PC-9 (cell line): ENCODE data around the gene JPH4. TPM values are rescaled to one million over a fixed set of nuclear protein-coding genes. Genes with fewer than 3 reads are reported as not detected.

Experiments
- BruUV-seq: library from RNA; stranded (reverse); fragments of 400-500 nt; replicated peaks from 2 replicates; lab custom pipeline; 2021; lab: Mats Ljungman, UMichigan
- CTCF ChIA-PET: fragments of 300-600 bp; sonication (Branson Sonifier 250); formaldehyde crosslinking; loops from one replicate; lab custom pipeline; 2022; ENCODE audit warnings: antibody characterized with exemption; lab: Charles Lee
- POLR2A ChIA-PET: fragments of 300-600 bp; sonication (Branson Sonifier 250); formaldehyde crosslinking; loops from one replicate; lab custom pipeline; 2022; ENCODE audit warnings: antibody characterized with exemption; ENCODE audit not compliant: unreplicated experiment; lab: Charles Lee
- DNase-seq, 2 experiments: peaks; one replicate each; pipeline versions ENCODE4 v3.0.0 to v3.0.0-alpha.2; 2015 to 2022; ENCODE audit warnings: mixed read lengths in 1 of 2
- H2AFZ ChIP-seq: fragments of 200-600 bp; sonication (generic); 2 replicates; pipeline ENCODE4 v1.8.1; 2017; ENCODE audit warnings: antibody characterized with exemption
- H3F3A ChIP-seq: fragments of 200-600 bp; sonication (generic); 2 replicates; pipeline ENCODE4 v1.8.1; 2017; ENCODE audit warnings: antibody characterized with exemption, mild to moderate bottlenecking, low read depth; ENCODE audit not compliant: insufficient read depth
- H3K27ac ChIP-seq: fragments of 200-600 bp; sonication (generic); 2 replicates; pipeline ENCODE4 v1.6.1; 2016; ENCODE audit warnings: mixed run types
- H3K27me3 ChIP-seq: fragments of 200-600 bp; sonication (generic); 2 replicates; pipeline ENCODE4 v1.6.1; 2016; ENCODE audit warnings: low read depth, mixed run types; ENCODE audit not compliant: insufficient read depth
- H3K36me3 ChIP-seq: fragments of 200-600 bp; sonication (generic); 2 replicates; pipeline ENCODE4 v1.6.1; 2016; ENCODE audit warnings: low read depth, mixed run types
- H3K4me1 ChIP-seq: fragments of 200-600 bp; sonication (generic); replicated peaks from 2 replicates; pipeline ENCODE4 v1.6.1; 2016; ENCODE audit warnings: mixed run types; ENCODE audit not compliant: insufficient read depth
- H3K4me2 ChIP-seq: fragments of 200-600 bp; sonication (generic); 2 replicates; pipeline ENCODE4 v1.6.1; 2017; ENCODE audit warnings: mixed run types
- H3K4me3 ChIP-seq: fragments of 200-600 bp; sonication (generic); 2 replicates; pipeline ENCODE4 v1.6.1; 2016; ENCODE audit warnings: mixed run types
- H3K79me2 ChIP-seq: fragments of 200-600 bp; sonication (generic); 2 replicates; pipeline ENCODE4 v1.6.1; 2017; ENCODE audit warnings: low read depth, mixed run types
- H3K9me2 ChIP-seq: fragments of 200-600 bp; sonication (generic); 2 replicates; pipeline ENCODE4 v1.8.1; 2017; ENCODE audit warnings: mild to moderate bottlenecking; ENCODE audit not compliant: insufficient read depth
- H3K9me3 ChIP-seq: fragments of 200-600 bp; sonication (generic); 2 replicates; pipeline ENCODE4 v1.8.1; 2016; ENCODE audit warnings: low read depth; ENCODE audit not compliant: insufficient read depth
- H4K20me1 ChIP-seq: fragments of 200-600 bp; sonication (generic); 2 replicates; pipeline ENCODE4 v1.8.1; 2017; ENCODE audit not compliant: insufficient read depth
- CTCF ChIP-seq: fragments of 200-600 bp; sonication (generic); conservative IDR thresholded peaks from 2 replicates; pipeline ENCODE4 v1.6.1; 2017; ENCODE audit warnings: mixed run types, antibody characterized with exemption, mild to moderate bottlenecking, moderate library complexity
- EZH2 ChIP-seq: fragments of 200-600 bp; sonication (generic); IDR thresholded peaks from 2 replicates; pipeline ENCODE4 v1.8.0; 2017; ENCODE audit warnings: antibody characterized with exemption, low read depth
- intact Hi-C: fragments of 100-400 bp; cut with micrococcal nuclease; formaldehyde crosslinking; loops from one replicate; pipeline ENCODE4 v1.10.0; 2022; ENCODE audit not compliant: unreplicated experiment
- total RNA-seq: library from RNA; stranded (reverse); gene quantifications from 2 replicates; pipeline ENCODE4 v1.2.3, GENCODE V29; 2021

The JPH4 gene
- total RNA-seq, 1 experiment from 2014 or later, result not detected

DNA sequence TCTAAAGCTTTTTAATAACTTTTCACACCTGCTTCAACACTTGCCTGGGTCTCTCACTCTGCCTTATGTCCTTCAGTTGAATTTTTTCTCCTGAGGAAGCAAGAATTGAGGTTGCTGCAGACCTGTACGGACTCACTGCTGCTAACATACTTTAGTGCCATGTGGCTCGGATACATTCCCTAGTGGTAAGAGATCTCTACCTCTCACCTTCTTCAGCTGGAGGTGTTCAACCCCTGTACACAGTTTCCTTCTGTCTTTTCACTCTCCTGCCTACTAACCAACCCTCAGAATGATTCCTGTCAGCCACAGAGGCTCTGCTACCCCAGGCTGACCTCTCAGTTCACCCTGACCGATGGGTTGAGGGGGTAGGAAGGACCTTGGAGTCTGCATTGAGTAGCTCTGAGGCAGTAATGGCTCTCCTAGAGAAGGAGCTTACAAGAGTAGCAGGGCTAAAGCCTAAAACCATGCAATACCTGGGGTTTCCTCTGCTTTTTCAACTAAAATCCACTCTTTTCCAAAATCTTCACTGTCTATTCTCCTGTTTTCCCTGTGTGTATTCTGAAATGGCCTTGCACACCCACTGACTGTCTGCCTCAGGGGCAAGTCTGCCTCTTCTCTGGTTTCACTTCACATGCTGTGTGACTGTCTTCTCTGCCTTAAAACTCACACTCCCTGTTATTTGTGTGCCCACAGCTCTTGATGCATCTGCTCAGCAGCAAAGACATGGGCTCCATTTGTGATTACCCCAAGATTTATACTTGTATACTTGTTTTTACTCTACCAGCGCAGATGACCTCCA is 43.5 kb upstream of the JPH4 start:
- no peak overlapping the region for H3K4me2 ChIP-seq
- H4K20me1 ChIP-seq, result no peaks in the 10 kb centered on the region
- no peak overlapping the region for H3K27ac ChIP-seq
- TF ChIP-seq EZH2 (no peak), CTCF (no peak)
- H3F3A ChIP-seq, result no peaks in the 10 kb centered on the region
- H3K9me2 ChIP-seq, result no peaks in the 10 kb centered on the region
- BruUV-seq, result no TSS peak
- POLR2A ChIA-PET, result no interaction called here
- no peaks in the 10 kb centered on the region for H3K9me3 ChIP-seq
- H2AFZ ChIP-seq, result no peak overlapping the region
- H3K4me1 ChIP-seq, result no peaks in the 10 kb centered on the region
- CTCF ChIA-PET, result no interaction called here
- H3K79me2 ChIP-seq, result no peaks in the 10 kb centered on the region
- no peak for DNase-seq
- H3K36me3 ChIP-seq, result no peaks in the 10 kb centered on the region
- intact Hi-C loops, result no loop called here
- no peak overlapping the region for H3K4me3 ChIP-seq
- H3K27me3 ChIP-seq, result no peaks in the 10 kb centered on the region

DNA sequence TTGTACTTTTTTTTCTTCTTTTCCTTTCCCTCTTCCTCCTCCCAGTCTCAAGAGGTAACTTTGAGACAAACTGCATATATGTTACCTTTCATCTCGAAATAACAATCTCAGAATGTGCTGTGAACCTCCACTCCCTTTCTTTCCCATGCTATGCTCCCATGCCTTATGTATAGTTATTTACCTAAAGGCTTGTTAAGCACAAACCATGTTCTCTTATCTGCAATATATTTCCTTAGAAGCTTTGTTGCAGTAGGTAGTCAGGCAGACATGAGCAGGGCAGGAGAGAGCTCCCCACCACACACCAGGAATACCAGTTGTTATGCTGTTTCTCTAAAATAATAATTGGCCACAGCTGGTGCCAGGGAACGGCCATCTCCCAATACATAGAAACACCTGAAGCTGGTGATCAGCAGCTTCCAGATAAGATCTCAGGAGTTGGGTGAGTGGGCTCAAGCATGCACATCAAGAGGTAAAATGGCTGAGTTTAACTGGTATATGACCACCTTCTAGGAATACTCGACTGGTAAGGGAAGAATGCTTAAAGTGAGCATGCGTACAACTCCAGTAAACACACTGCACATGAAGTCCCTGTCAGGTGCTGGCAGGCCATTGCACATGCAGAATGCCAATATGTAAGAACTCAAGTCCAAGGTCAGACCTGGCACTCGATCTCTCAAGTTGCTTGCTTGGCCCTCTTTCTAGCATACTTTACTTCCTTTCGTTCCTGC is 42.8 kb upstream of the JPH4 start:
- intact Hi-C loops, result no loop called here
- Histone ChIP-seq H3K4me2 (no peak overlapping the region), H3F3A (no peaks in the 10 kb centered on the region), H3K9me2 (no peaks in the 10 kb centered on the region), H3K27me3 (no peaks in the 10 kb centered on the region), H4K20me1 (no peaks in the 10 kb centered on the region), H3K4me3 (no peak overlapping the region), H3K36me3 (no peaks in the 10 kb centered on the region), H3K4me1 (no peaks in the 10 kb centered on the region), H3K79me2 (no peaks in the 10 kb centered on the region), H2AFZ (no peak overlapping the region), H3K27ac (no peak overlapping the region), H3K9me3 (no peaks in the 10 kb centered on the region)
- no peak for TF ChIP-seq CTCF
- no peak for TF ChIP-seq EZH2
- POLR2A ChIA-PET, result no interaction called here
- no peak for DNase-seq
- CTCF ChIA-PET, result no interaction called here
- no TSS peak for BruUV-seq

GRCh38 chr14:23620177-23620702 is 41.6 kb upstream of the JPH4 start:
- Histone ChIP-seq H3F3A (no peaks in the 10 kb centered on the region), H3K4me2 (no peak overlapping the region), H4K20me1 (no peaks in the 10 kb centered on the region), H3K4me1 (no peaks in the 10 kb centered on the region), H3K36me3 (no peaks in the 10 kb centered on the region), H3K4me3 (no peak overlapping the region), H3K27ac (no peak overlapping the region), H3K79me2 (no peaks in the 10 kb centered on the region), H3K9me2 (no peaks in the 10 kb centered on the region), H3K27me3 (no peaks in the 10 kb centered on the region), H3K9me3 (no peaks in the 10 kb centered on the region), H2AFZ (no peak overlapping the region)
- no TSS peak for BruUV-seq
- ChIA-PET CTCF (no interaction called here), POLR2A (no interaction called here)
- intact Hi-C loops, result no loop called here
- no peak for DNase-seq
- no peak for TF ChIP-seq CTCF
- TF ChIP-seq EZH2, result no peak
